HG03135 (cell line): ENCODE results near the gene RYR3.

ENCODE experiments used
- ATAC-seq: cut with Tn5 transposase; IDR thresholded peaks from one replicate; pipeline ENCODE4 v1.9.1; 2021; ENCODE audit warnings: mild to moderate bottlenecking, moderate library complexity; ENCODE audit not compliant: unreplicated experiment

The RYR3 gene

GRCh38 chr15:33742306-33742705 is 431.5 kb downstream of the RYR3 start:
- ATAC-seq = no peak

GRCh38 chr15:33742800-33743199 is 432.0 kb downstream of the RYR3 start:
- no peak for ATAC-seq

GRCh38 chr15:33746203-33746602 is 435.4 kb downstream of the RYR3 start:
- no peak for ATAC-seq

- no peak for ATAC-seq
These were observed 442.2 kb downstream of the RYR3 start for GRCh38 chr15:33753012-33753411.

GRCh38 chr15:33754242-33754641 is 443.5 kb downstream of the RYR3 start:
- ATAC-seq = no peak

GRCh38 chr15:33756961-33757360 is 446.2 kb downstream of the RYR3 start:
- ATAC-seq = no peak

- no peak for ATAC-seq
These were observed 446.9 kb downstream of the RYR3 start for GRCh38 chr15:33757516-33758232.

GRCh38 chr15:33766389-33766788 is 455.6 kb downstream of the RYR3 start:
- ATAC-seq = no peak

- ATAC-seq = no peak
These were observed 458.0 kb downstream of the RYR3 start for GRCh38 chr15:33768670-33769190.

GRCh38 chr15:33773969-33774368 is 463.2 kb downstream of the RYR3 start:
- no peak for ATAC-seq

GRCh38 chr15:33778852-33779251 is 468.1 kb downstream of the RYR3 start:
- ATAC-seq = no peak

GRCh38 chr15:33780011-33780768 is 469.4 kb downstream of the RYR3 start:
- no peak for ATAC-seq

GRCh38 chr15:33782966-33783365 is 472.2 kb downstream of the RYR3 start:
- no peak for ATAC-seq

GRCh38 chr15:33785366-33785765 is 474.6 kb downstream of the RYR3 start:
- no peak for ATAC-seq

- ATAC-seq = no peak
These were observed 478.3 kb downstream of the RYR3 start for GRCh38 chr15:33788906-33789540.

GRCh38 chr15:33794453-33794852 is 483.7 kb downstream of the RYR3 start:
- ATAC-seq = no peak

GRCh38 chr15:33795070-33795469 is 484.3 kb downstream of the RYR3 start:
- ATAC-seq = no peak

- ATAC-seq = no peak
These were observed 486.9 kb downstream of the RYR3 start for GRCh38 chr15:33797651-33798050.

- ATAC-seq = no peak
These were observed 491.2 kb downstream of the RYR3 start for GRCh38 chr15:33801954-33802353.

- ATAC-seq = no peak
These were observed 496.9 kb downstream of the RYR3 start for GRCh38 chr15:33807665-33808064.

GRCh38 chr15:33808720-33809457 is 498.1 kb downstream of the RYR3 start:
- no peak for ATAC-seq
